Stimulated activated CD4-positive, alpha-beta T cell treated with anti-CD3 and anti-CD28 coated beads, Interleukin-2, amount 100 ng/mL, for 48 hours (primary cell): ENCODE data around the gene ZNF648.
A peak's percentile ranks its signal among the peaks of the same experiment; 100 is the strongest.
"Not testable (repeated sequence)": the region's sequence is repeated elsewhere in the genome, so short reads cannot be mapped to it uniquely, and the experiment has no call there.

Experiments
- DNase-seq, 2 donors: peaks; one replicate each; pipeline ENCODE4 v3.0.0-alpha.2; 2020

ZNF648 gene

GRCh38 chr1:182061594-182061993 is at the start of gene ZNF648:
ZNF648 (minus strand) TSS chr1:182061712; CDS start chr1:182058010, 3,702 bp downstream.
- no peak for DNase-seq

GRCh38 chr1:182110635-182111034 is 49.1 kb upstream of the ZNF648 start:
- no peak for DNase-seq

- no peak for DNase-seq
Observed at GRCh38 chr1:182109771-182110170, 48.3 kb upstream of the ZNF648 start.

GRCh38 chr1:182107209-182107608 is 45.7 kb upstream of the ZNF648 start:
- DNase-seq: no peak

GRCh38 chr1:182102043-182102416 is 40.5 kb upstream of the ZNF648 start:
- DNase-seq: no peak

GRCh38 chr1:182101415-182102042 is 40.0 kb upstream of the ZNF648 start:
- no peak for DNase-seq

GRCh38 chr1:182098301-182098700 is 36.8 kb upstream of the ZNF648 start:
- DNase-seq: no peak

- DNase-seq: no peak
Observed at GRCh38 chr1:182095946-182096345, 34.4 kb upstream of the ZNF648 start.

GRCh38 chr1:182094514-182095005 is 33.0 kb upstream of the ZNF648 start:
- not testable (repeated sequence) for DNase-seq

GRCh38 chr1:182093781-182094180 is 32.3 kb upstream of the ZNF648 start:
- DNase-seq: no peak

- no peak for DNase-seq
Observed at GRCh38 chr1:182092336-182092735, 30.8 kb upstream of the ZNF648 start.

GRCh38 chr1:182091083-182091482 is 29.6 kb upstream of the ZNF648 start:
- DNase-seq: no peak

- no peak for DNase-seq
Observed at GRCh38 chr1:182087719-182088350, 26.3 kb upstream of the ZNF648 start.

GRCh38 chr1:182087304-182087703 is 25.8 kb upstream of the ZNF648 start:
- DNase-seq: no peak

- DNase-seq: no peak
Observed at GRCh38 chr1:182086620-182087019, 25.1 kb upstream of the ZNF648 start.

GRCh38 chr1:182086136-182086535 is 24.6 kb upstream of the ZNF648 start:
- DNase-seq: no peak

GRCh38 chr1:182085726-182086125 is 24.2 kb upstream of the ZNF648 start:
- DNase-seq: no peak

GRCh38 chr1:182084487-182085316 is 23.2 kb upstream of the ZNF648 start:
- peak; percentile 80 to 82 for DNase-seq

- DNase-seq: no peak
Observed at GRCh38 chr1:182083851-182084486, 22.5 kb upstream of the ZNF648 start.

GRCh38 chr1:182080955-182081582 is 19.6 kb upstream of the ZNF648 start:
- DNase-seq: peak in 1 of 2 donors; percentile 28

GRCh38 chr1:182080040-182080439 is 18.5 kb upstream of the ZNF648 start:
- no peak for DNase-seq

- DNase-seq: no peak
Observed at GRCh38 chr1:182071924-182072323, 10.4 kb upstream of the ZNF648 start.

- peak; percentile 40 to 44 for DNase-seq
Observed at GRCh38 chr1:182069028-182069466, 7.5 kb upstream of the ZNF648 start.
